Sigmoid colon (tissue), 7 donors: ENCODE measurements around the gene PCGF2. TPM values are rescaled to one million over a fixed set of nuclear protein-coding genes. Genes with fewer than 3 reads are reported as not detected.

Experiments
- DNase-seq: peaks from one replicate; pipeline ENCODE4 v3.0.0-alpha.2; 2019
- H3K27ac ChIP-seq, 4 donors: fragments of 200-600 bp; sonication (generic); one replicate each; pipeline ENCODE4 v1.5.1; 2016 to 2019; ENCODE audit warnings: mild to moderate bottlenecking in 1 of 4
- H3K27me3 ChIP-seq, 3 donors: fragments of 200-600 bp; sonication (generic); one replicate each; pipeline ENCODE4 v1.5.1; 2019; ENCODE audit warnings: mild to moderate bottlenecking in 1 of 3
- H3K36me3 ChIP-seq, 4 donors: fragments of 200-600 bp; sonication (generic); one replicate each; pipeline ENCODE4 v1.5.1; 2016 to 2019
- H3K4me1 ChIP-seq, 4 donors: fragments of 200-600 bp; sonication (generic); one replicate each; pipeline ENCODE4 v1.5.1; 2017 to 2019
- H3K4me3 ChIP-seq, 4 donors: fragments of 200-600 bp; sonication (generic); one replicate each; pipeline ENCODE4 v1.5.1; 2017 to 2019; ENCODE audit warnings: mild to moderate bottlenecking in 2 of 4, moderate library complexity in 1 of 4
- H3K9me3 ChIP-seq, 4 donors: fragments of 200-600 bp in 3 of 4; sonication (generic) in 3 of 4; one replicate each; pipeline versions ENCODE4 v1.5.1 to v1.6.1; 2013 to 2019
- EP300 ChIP-seq, 4 donors: sonication (generic); formaldehyde crosslinking; IDR thresholded peaks; one replicate each; pipeline ENCODE4 v1.6.1; 2017; ENCODE audit warnings: antibody characterized with exemption in 4 of 4
- POLR2A ChIP-seq, 2 donors: fragments of 450-650 bp; IDR thresholded peaks; one replicate each; pipeline ENCODE4 v1.6.1; 2016; ENCODE audit warnings: antibody characterized with exemption in 2 of 2, mild to moderate bottlenecking in 2 of 2, moderate library complexity in 2 of 2
- POLR2AphosphoS5 ChIP-seq, 4 donors: sonication (generic); formaldehyde crosslinking; IDR thresholded peaks; one replicate each; pipeline ENCODE4 v1.6.1; 2017; ENCODE audit warnings: antibody characterized with exemption in 4 of 4
- WGBS, 2 donors: extraction: QIAGEN DNeasy Blood & Tissue Kit; methylation state at CpG; one replicate each; pipeline ENCODE4 v1.1.7; 2013; 5-methylcytosine and 5-hydroxymethylcytosine counted together
- intact Hi-C: fragments of 100-400 bp; cut with DNase I; formaldehyde crosslinking; loops from one replicate; pipeline ENCODE4 v1.15.1; 2023
- polyA plus RNA-seq, 3 donors: library from polyadenylated mRNA; stranded (reverse); fragments of 200-250 nt; gene quantifications; one replicate each; pipeline ENCODE4 v1.2.3, GENCODE V29; 2013
- total RNA-seq, 4 donors: library from RNA; depleted of rRNA; stranded (reverse); fragments of >200 nt; gene quantifications; one replicate each; pipeline ENCODE4 v1.1.0, GENCODE V29; 2016
- TF ChIP-seq, protein P1 (sequence below), 4 experiments: fragments of 450-650 bp in 3 of 4; fragments of 200-600 bp in 1 of 4; IDR thresholded peaks; one replicate each; pipeline ENCODE4 v1.5.1; 2016 to 2019; ENCODE audit warnings: antibody characterized with exemption in 4 of 4, mild to moderate bottlenecking in 3 of 4, moderate library complexity in 2 of 4
- donor health status: healthy with polysubstance abuse.
- donor health status: Bipolar disorder and iron deficiency.
- donor health status: healthy.

PCGF2 gene
- total and polyA plus RNA-seq, 7 donors = 4.3 to 32.6 (median 8.9) TPM

GRCh38 chr17:38766341-38766740, 18.2 kb upstream of the PCGF2 start:
- Histone ChIP-seq H3K27me3 (no peaks in the 10 kb centered on the region), H3K4me1 (peaks cover 0 to 10% (median 0%) of the 10 kb centered on the region in 4 donors), H3K9me3 (no peaks in the 10 kb centered on the region), H3K36me3 (peaks cover 25 to 99% (median 40%) of the 10 kb centered on the region in 4 donors), H3K4me3 (no peak overlapping the region), H3K27ac (no peak overlapping the region)
- no peak for DNase-seq
- WGBS, 2 donors = 94 to 95% methylated on average over 5 of the region's 5 CpGs
- intact Hi-C loops = no loop called here
- TF ChIP-seq POLR2A (IDR thresholded peaks at IDR 0.05) = no peak
- TF ChIP-seq, protein P1, sequence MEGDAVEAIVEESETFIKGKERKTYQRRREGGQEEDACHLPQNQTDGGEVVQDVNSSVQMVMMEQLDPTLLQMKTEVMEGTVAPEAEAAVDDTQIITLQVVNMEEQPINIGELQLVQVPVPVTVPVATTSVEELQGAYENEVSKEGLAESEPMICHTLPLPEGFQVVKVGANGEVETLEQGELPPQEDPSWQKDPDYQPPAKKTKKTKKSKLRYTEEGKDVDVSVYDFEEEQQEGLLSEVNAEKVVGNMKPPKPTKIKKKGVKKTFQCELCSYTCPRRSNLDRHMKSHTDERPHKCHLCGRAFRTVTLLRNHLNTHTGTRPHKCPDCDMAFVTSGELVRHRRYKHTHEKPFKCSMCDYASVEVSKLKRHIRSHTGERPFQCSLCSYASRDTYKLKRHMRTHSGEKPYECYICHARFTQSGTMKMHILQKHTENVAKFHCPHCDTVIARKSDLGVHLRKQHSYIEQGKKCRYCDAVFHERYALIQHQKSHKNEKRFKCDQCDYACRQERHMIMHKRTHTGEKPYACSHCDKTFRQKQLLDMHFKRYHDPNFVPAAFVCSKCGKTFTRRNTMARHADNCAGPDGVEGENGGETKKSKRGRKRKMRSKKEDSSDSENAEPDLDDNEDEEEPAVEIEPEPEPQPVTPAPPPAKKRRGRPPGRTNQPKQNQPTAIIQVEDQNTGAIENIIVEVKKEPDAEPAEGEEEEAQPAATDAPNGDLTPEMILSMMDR (IDR thresholded peaks at IDR 0.05) = no peak
- TF ChIP-seq EP300 (IDR thresholded peaks at IDR 0.05) = no peak
- no peak for TF ChIP-seq POLR2AphosphoS5 (IDR thresholded peaks at IDR 0.05)

DNA sequence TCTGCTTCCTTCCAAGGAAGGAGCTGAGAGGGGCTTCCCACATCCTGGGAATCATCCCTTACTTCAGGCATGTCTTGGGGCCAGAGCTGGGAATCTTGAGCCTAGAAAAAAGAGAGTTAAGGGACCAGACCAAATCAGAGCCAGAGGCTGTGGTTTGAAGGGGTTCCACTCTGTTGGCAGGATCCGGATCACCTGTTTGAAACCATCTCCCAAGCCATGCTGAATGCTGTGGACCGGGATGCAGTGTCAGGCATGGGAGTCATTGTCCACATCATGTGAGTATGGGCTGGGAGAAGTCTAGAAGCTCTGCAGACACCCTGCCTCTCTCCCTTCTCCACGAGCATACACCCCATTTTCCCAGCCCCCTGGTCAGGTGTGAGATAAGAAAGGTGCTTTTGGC, 14.1 kb upstream of the PCGF2 start:
- H3K4me1 ChIP-seq = no peaks in the 10 kb centered on the region
- no peak overlapping the region for H3K4me3 ChIP-seq
- no peaks in the 10 kb centered on the region for H3K9me3 ChIP-seq
- H3K27me3 ChIP-seq = no peaks in the 10 kb centered on the region
- intact Hi-C loops = no loop called here
- DNase-seq = no peak
- H3K36me3 ChIP-seq = peaks cover 37 to 100% (median 45%) of the 10 kb centered on the region in 4 donors
- no peak overlapping the region for H3K27ac ChIP-seq
- 76 to 91% methylated on average over 3 of the region's 3 CpGs for WGBS, 2 donors
- TF ChIP-seq EP300 (IDR thresholded peaks at IDR 0.05) (no peak), POLR2AphosphoS5 (IDR thresholded peaks at IDR 0.05) (no peak), POLR2A (IDR thresholded peaks at IDR 0.05) (no peak)
- TF ChIP-seq, protein P1 (IDR thresholded peaks at IDR 0.05) = no peak

DNA sequence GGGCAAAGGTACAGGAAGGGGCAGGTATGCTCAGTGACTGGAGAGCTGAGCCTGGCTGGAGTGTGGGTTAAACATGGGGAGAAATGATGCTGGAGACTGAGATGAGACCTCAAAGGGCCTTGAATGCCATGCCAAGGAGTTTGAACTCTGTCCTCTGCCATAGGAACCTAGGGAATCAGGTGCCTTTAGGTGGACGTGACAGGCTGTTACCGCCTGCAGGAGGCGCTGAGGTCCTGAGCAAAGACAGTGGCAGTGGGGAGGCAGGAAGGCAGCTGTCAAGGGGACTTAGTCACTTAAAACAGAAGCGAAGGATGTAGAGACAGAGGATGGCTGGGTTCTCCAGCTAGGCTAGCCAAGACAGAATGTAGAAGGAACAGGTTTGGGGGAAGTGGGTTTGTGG, 13.5 kb upstream of the PCGF2 start:
- intact Hi-C loops = no loop called here
- H3K36me3 ChIP-seq = peaks cover 37 to 100% (median 43%) of the 10 kb centered on the region in 4 donors
- H3K9me3 ChIP-seq = no peaks in the 10 kb centered on the region
- DNase-seq = no peak
- TF ChIP-seq POLR2A (IDR thresholded peaks at IDR 0.05) = no peak
- TF ChIP-seq, protein P1 (IDR thresholded peaks at IDR 0.05) = no peak
- no peak for TF ChIP-seq EP300 (IDR thresholded peaks at IDR 0.05)
- no peak for TF ChIP-seq POLR2AphosphoS5 (IDR thresholded peaks at IDR 0.05)
- no peak overlapping the region for H3K4me3 ChIP-seq
- H3K4me1 ChIP-seq = no peaks in the 10 kb centered on the region
- H3K27ac ChIP-seq = no peak overlapping the region
- no peaks in the 10 kb centered on the region for H3K27me3 ChIP-seq
- 72 to 82% methylated on average over 4 of the region's 4 CpGs for WGBS, 2 donors

GRCh38 chr17:38753071-38753506, 5.0 kb upstream of the PCGF2 start:
- Histone ChIP-seq H3K27ac (peak overlapping the region; percentile 86 to 94 (median 89)), H3K4me1 (peaks cover 0 to 53% (median 50%) of the 10 kb centered on the region in 4 donors), H3K4me3 (peak overlapping the region; percentile 78 to 92 (median 86)), H3K27me3 (peaks cover 0 to 17% (median 0%) of the 10 kb centered on the region in 3 donors), H3K9me3 (no peaks in the 10 kb centered on the region), H3K36me3 (peaks cover 9 to 34% (median 19%) of the 10 kb centered on the region in 4 donors)
- DNase-seq = no peak
- WGBS, 2 donors = 4 to 10% methylated on average over 22 of the region's 22 CpGs
- intact Hi-C loops = no loop called here
- TF ChIP-seq, protein P1 (IDR thresholded peaks at IDR 0.05) = no peak
- TF ChIP-seq POLR2AphosphoS5 (IDR thresholded peaks at IDR 0.05) (no peak), POLR2A (IDR thresholded peaks at IDR 0.05) (no peak), EP300 (IDR thresholded peaks at IDR 0.05) (no peak)
